H54 (cell line): Measurements from ENCODE around the gene HIVEP3.

ENCODE experiments used
- DNase-seq: peaks from one replicate; pipeline ENCODE4 v3.0.0; 2011; ENCODE audit warnings: low spot score, mixed read lengths; ENCODE audit not compliant: insufficient read length
- FAIRE-seq: peaks from 3 replicates; lab custom pipeline; 2011; peaks lifted over from hg19 to GRCh38; lab: Jason Lieb, UNC
- POLR2A ChIP-seq: IDR thresholded peaks from 2 replicates; pipeline ENCODE4 v1.6.1; 2011; ENCODE audit warnings: low read depth, mild to moderate bottlenecking, low read length

HIVEP3 gene

DNA sequence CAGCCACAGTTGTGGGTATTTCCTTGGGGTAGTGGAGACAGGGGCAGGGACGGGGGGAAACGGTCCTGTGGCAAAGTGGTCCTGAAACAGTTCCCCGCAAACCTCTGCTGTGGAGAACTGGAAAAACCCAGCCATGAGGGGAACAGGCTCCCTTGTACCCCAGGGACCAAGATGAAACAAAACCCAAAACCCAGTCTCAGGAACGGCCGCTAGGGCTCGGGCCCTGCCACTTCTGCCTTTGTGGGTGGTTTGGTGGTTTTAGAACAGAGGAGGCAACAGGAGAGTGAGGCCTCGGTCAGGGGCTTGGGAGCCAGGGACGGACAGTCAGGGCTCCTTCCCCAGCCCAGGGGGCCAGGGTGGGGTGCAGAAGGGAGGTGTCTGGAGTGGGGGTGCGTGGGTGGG, 409.5 kb downstream of the HIVEP3 start:
- TF ChIP-seq POLR2A: no peak
- no peak for FAIRE-seq
- no peak for DNase-seq

DNA sequence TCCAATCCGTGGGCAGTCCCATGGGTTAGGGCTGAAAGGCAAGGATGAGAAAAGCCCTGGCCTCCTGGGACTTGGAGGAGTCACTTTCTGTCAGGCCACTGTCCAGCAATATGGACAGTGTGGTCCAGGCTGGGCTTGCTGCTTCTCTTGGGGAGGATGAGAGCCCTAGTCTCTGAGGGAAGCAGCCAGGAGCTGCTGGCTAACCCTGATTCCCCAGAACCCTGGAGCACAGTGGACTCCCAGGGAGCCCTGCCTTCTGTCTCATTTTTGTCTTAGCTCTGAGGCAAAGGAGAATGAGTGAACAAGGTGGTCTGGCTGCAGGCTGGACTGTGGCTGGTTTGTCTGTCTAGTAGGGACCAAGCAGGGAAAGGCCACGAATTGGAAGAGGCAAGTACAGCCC, 410.4 kb downstream of the HIVEP3 start:
- DNase-seq (no peak), FAIRE-seq (no peak)
- no peak for TF ChIP-seq POLR2A

DNA sequence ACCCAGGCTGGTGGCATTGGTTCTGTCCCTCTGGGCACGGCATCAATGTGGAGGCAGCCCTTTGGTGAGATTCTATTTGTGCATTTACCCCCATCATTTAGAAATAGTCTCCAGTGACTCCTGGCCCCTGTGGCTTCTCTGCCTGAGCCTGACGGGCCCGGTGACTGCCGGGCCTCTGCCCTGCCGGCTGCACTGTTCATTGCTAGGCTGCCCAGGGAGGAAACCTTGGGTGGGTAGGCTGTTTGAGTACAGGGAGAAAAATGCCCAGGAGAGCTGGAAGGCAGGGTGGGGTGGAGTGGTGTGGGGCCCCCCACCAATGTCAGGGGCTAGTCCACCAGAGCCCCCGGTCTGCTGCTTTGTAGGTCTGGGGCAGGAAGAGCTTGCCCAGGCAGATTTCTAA, 410.9 kb downstream of the HIVEP3 start:
- DNase-seq: no peak
- no peak for TF ChIP-seq POLR2A
- no peak for FAIRE-seq

DNA sequence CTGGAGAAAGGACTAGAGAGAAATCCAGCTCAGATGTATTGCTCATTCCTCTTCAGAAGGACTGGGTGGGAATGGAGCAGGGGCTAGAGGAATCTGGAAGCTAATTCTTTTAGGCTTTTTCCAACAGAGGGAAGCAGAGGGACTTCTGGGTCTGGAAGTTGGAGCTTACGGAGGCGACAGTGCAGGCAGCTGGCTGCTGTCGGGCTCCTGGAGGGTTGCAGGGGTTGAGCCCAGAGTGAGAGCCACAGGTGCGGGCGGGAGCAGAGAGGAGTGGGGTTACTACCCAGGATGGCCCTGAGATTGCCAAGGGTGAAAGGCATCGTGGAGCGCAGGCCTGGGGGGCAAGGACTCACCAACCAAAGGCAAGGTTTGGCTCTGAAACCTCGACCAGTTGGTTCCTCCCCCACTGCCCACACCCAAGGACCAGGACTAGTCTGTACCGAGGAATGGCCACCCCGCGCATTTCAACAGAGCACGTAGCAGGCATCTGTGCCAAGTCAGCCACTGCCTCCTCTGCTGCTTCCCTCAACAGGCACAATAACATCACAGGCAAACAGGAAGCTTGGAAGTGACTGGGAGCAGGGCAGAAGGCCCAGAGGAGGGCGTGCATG, 411.5 kb downstream of the HIVEP3 start:
- no peak for TF ChIP-seq POLR2A
- FAIRE-seq: no peak

DNA sequence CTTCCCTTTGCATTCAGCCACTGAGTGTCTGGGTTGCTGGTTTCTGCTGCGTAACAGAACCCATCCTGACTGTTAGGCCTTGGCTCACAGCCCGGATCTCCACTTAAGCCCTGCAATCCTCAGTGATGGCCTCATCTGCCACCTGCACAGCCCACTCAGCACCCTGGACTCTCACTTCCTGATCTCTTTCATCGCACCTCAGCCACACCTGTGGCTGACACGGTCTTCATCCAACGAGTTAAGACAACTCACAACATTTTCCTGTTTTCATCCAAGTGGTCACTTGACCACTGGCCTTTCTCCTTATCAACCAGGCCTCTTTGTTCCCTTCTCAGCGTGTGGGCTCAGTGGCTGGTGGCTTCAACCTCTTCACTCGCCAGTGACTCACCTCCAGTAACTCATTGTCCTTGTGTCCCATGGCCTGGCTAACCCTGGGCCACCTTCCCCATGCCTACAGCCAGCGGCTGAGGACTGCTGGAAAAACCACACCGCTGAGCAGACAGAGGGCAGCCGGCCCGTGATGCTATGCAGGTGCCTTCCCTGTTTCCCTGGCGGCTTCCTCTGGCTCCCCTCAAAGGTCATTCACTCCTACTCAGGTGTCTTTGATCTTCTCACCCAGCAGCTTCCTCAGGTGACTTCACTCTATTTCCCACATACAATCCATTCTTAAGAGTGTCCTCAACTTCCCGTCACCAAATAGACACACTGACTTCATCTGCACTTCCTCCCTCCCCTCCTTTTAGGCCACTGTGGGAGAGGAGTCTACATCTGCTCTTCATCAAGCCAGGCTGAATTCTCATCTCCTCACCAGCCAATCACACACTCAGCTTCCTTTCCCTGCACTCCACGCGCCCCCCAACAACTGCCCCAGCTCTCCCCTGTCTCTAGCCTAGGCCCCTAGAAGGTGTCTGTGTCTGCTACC, 414.3 kb downstream of the HIVEP3 start:
- no peak for TF ChIP-seq POLR2A
- no peak for FAIRE-seq
- peak; percentile 71 for DNase-seq

More for the DNA sequence above, 411.5 kb downstream of the HIVEP3 start:
- no peak for DNase-seq

DNA sequence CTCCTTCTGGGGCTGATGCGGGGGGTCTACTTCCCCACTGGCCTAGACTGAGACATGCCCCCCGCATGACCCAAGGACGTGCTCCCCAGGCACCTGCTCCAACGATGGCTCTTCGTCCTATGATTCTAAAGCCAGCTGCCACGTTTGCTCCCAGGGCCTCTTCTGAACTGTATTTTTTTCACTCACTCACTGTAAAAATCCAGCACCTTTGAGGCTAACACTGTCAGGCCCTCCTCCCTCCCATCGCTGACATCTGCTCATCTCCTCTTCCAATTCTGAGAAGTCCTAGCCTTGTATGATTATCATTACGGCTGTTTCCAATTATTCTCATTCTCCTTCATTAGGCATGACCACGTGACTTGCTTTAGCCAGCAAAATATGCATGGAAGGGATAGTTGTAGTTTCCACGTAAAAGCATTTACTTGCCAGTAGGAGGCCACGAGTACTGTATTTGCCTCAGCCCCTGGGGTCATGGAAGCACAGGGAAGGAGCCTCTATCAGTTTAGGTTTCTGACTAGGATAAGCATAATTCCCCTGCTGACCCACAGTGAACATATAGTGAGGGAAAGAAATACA, 415.1 kb downstream of the HIVEP3 start:
- no peak for TF ChIP-seq POLR2A
- FAIRE-seq: no peak

DNA sequence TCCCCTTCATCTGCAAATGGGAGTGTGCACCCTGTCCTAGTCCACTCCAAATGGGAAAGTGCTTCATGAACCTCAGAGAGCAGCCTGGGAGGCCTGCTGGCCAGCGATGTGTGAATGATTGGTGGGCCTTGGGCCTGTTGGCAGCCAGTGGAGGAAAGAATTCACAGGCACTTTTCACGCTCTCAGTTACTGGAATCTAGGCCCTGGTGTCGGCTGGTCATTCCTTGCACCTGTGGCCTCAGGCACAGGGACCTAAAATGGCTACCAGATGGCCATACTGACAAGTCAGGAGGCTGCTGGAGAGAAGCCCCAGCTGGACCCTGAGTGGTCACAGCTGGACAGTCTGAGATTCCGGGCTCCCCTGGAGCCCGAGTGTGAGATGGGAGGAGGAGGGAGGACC, 415.8 kb downstream of the HIVEP3 start:
- DNase-seq (no peak), FAIRE-seq (no peak)
- no peak for TF ChIP-seq POLR2A

More for the DNA sequence above, 415.1 kb downstream of the HIVEP3 start:
- DNase-seq: no peak

DNA sequence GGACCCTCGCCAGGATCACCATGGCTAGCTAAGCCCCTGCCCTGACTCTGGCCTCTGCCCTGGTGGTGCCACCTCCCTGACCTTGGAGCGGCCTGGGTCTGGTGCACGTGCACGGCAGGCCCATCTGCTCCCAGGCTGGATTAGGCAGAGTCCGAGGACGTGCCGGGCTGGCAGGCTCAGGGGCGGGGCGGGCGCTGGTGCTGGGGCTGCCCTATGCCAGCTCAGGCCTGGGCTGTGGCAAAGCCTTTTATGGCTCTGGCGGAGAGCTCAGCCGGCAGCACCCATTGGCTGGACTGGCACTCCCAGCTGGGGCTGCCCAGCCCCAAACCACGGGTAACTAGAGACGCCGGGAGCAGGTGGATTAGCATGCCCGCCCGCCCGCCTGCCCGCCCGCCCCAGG, 417.1 kb downstream of the HIVEP3 start:
- no peak for DNase-seq
- FAIRE-seq: no peak
- no peak for TF ChIP-seq POLR2A

DNA sequence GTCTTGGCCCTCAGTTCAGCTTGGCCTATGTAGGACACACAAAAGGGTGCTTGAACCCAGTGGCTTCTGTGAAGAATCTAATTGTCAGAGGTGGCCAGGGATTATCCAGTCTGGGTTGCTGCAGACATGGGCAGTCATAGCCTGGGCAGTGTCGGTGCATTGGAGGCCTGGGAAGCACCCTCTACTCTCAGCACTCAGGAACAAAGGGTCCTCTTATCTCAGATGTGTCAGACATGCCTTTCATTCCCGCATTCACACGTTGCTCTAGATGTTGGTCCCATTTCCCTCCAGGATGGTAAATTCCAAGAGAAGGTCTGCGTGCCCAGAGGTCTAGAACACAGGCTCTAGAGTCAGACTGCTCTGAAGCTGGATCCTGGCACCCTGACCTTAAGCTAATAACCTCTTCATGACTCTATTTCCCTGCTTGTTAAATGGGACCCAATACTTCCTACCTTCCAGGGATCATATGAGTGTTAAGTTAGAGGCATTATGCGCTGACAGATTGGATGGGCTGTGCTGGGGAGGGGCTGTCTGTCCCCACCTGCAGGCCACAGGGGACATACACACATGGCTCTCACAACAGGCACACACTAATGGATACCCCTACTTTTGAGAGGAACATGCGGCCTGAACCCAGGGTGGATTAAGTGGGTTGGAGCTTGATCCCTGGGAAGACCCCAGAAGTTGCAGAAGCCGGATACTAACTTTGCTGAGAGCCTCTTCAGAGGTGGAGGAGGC, 417.8 kb downstream of the HIVEP3 start:
- no peak for FAIRE-seq
- DNase-seq: no peak
- TF ChIP-seq POLR2A: no peak

DNA sequence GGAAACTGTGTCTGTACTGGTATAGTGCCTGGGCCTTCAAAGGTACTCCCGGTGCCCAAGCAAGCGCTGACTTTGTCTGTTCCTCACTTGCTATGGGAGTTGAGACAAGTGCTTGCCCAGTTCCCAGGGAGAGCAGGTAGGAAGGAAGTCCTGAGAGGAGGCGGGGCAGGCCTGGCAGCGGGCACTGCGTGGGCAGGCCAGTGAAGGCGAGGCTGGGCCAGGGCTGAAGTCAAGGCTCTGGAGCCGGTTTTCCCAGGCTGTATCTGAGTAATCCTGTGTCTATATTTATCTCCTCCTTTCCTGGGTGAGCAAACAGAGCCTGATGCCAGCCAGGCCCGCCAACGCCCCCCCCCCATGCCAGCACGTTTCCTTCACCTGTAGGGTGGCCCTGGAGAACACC, 418.3 kb downstream of the HIVEP3 start:
- DNase-seq (peak; percentile 90), FAIRE-seq (no peak)

DNA sequence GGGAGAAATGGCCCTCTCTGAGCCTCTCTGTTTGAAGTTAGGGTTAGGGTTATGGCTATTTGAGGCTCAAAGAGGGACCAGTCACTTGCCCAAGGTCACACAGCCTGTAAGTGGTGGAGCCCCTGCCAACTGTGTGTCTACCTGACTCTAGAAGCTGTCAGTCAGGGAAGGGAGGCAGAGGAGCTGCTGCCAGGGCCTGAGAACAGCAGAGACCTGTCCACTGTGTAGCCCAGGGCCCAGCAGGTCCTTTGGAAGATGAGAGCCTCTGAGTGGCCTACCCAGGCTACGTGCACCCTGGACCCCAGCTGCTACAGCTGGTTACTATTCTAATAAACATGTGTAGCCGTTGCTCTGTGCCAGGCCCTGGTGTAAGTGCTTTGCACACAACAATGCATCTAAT, 419.1 kb downstream of the HIVEP3 start:
- TF ChIP-seq POLR2A: no peak
- DNase-seq: no peak
- FAIRE-seq: no peak

More for the DNA sequence above, 418.3 kb downstream of the HIVEP3 start:
- TF ChIP-seq POLR2A: no peak

DNA sequence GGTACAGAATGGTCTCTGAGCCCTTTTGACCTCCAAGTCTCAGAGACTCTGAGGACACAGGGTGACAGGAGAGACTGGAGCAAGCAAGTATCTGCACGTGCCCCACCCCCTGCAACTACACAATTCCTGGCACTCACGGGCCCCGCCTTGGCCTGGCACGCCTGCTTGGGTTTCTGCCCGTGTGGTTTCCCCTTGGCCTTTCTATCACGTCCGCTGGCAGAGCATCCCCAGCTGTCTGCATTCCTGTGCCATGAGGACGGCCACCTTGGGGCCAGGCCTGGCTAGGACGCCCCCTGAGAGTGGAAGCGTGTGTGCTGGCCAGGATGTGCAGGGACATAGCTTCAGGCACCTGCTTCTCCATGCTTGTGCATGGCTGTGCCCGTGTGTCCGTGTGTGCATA, 419.9 kb downstream of the HIVEP3 start:
- TF ChIP-seq POLR2A: no peak
- no peak for FAIRE-seq
- peak; percentile 87 for DNase-seq

DNA sequence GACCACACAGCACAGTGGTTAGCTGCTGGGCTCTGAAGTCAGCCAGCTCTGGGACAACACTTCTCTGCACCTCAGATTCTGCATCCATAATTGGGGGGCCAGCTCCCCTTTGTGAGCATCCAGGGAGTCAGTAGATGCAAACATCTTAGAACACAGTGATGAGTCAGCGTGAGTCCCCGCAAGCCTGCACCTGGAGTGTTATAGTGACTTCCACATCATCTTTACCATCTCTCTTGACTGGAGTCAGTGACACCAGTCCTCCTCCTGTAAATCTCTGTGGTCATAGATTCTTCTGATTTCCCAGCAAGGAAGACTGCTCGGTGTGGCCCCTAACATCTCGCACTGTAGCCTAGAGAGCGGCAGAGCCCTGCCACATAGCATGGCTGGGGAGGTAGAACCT, 420.3 kb downstream of the HIVEP3 start:
- TF ChIP-seq POLR2A: no peak
- no peak for FAIRE-seq
- no peak for DNase-seq
